Hippocampal formation (tissue), 2 donors: ENCODE data around the gene SRSF4.
"Not testable (repeated sequence)": the region's sequence is repeated elsewhere in the genome, so short reads cannot be mapped to it uniquely, and the experiment has no call there.

ENCODE experiments used
- DNase-seq, 2 donors: peaks; one replicate each; lab custom pipeline; 2025; lab: John Stamatoyannopoulos, UW

SRSF4 gene

GRCh38 chr1:29181413-29182225 is at the start of gene SRSF4:
Gene SRSF4, minus strand, starts transcription at chr1:29181900. Its CDS starts 148 bp downstream, at chr1:29181752.
- peak; percentile 95 to 96 for DNase-seq

- DNase-seq = peak; percentile 83 to 93
These were observed 49.1 kb upstream of the SRSF4 start, which contains the start of gene MECR for GRCh38 chr1:29230553-29231378. Gene MECR, minus strand, starts transcription at chr1:29230934. Its CDS starts 28 bp downstream, at chr1:29230906.

- no peak for DNase-seq
These were observed 48.5 kb upstream of the SRSF4 start for GRCh38 chr1:29230204-29230552.

GRCh38 chr1:29227511-29227910 is 45.8 kb upstream of the SRSF4 start:
- DNase-seq = no peak

- DNase-seq = no peak
These were observed 43.7 kb upstream of the SRSF4 start for GRCh38 chr1:29225361-29225760.

- no peak for DNase-seq
These were observed 42.7 kb upstream of the SRSF4 start for GRCh38 chr1:29224356-29224837.

- no peak for DNase-seq
These were observed 41.8 kb upstream of the SRSF4 start for GRCh38 chr1:29223521-29223920.

- DNase-seq = no peak
These were observed 41.0 kb upstream of the SRSF4 start for GRCh38 chr1:29222686-29223085.

- not testable (repeated sequence) for DNase-seq
These were observed 40.6 kb upstream of the SRSF4 start for GRCh38 chr1:29222260-29222659.

- DNase-seq = no peak
These were observed 39.6 kb upstream of the SRSF4 start for GRCh38 chr1:29221296-29221695.

- no peak for DNase-seq
These were observed 36.5 kb upstream of the SRSF4 start for GRCh38 chr1:29218223-29218622.

GRCh38 chr1:29217633-29218032 is 35.9 kb upstream of the SRSF4 start:
- no peak for DNase-seq

GRCh38 chr1:29213055-29213454 is 31.4 kb upstream of the SRSF4 start:
- no peak for DNase-seq

GRCh38 chr1:29211086-29212030 is 29.7 kb upstream of the SRSF4 start:
- no peak for DNase-seq

GRCh38 chr1:29210278-29211085 is 28.8 kb upstream of the SRSF4 start:
- no peak for DNase-seq

- no peak for DNase-seq
These were observed 27.5 kb upstream of the SRSF4 start for GRCh38 chr1:29209173-29209572.

GRCh38 chr1:29208442-29208841 is 26.7 kb upstream of the SRSF4 start:
- DNase-seq = no peak

GRCh38 chr1:29202584-29203340 is 21.1 kb upstream of the SRSF4 start:
- DNase-seq = peak; percentile 81 to 84

GRCh38 chr1:29202053-29202452 is 20.4 kb upstream of the SRSF4 start:
- no peak for DNase-seq

GRCh38 chr1:29201595-29202051 is 19.9 kb upstream of the SRSF4 start:
- DNase-seq = no peak
